ENCODE results near the gene SLC34A1.

SLC34A1 gene

DNA sequence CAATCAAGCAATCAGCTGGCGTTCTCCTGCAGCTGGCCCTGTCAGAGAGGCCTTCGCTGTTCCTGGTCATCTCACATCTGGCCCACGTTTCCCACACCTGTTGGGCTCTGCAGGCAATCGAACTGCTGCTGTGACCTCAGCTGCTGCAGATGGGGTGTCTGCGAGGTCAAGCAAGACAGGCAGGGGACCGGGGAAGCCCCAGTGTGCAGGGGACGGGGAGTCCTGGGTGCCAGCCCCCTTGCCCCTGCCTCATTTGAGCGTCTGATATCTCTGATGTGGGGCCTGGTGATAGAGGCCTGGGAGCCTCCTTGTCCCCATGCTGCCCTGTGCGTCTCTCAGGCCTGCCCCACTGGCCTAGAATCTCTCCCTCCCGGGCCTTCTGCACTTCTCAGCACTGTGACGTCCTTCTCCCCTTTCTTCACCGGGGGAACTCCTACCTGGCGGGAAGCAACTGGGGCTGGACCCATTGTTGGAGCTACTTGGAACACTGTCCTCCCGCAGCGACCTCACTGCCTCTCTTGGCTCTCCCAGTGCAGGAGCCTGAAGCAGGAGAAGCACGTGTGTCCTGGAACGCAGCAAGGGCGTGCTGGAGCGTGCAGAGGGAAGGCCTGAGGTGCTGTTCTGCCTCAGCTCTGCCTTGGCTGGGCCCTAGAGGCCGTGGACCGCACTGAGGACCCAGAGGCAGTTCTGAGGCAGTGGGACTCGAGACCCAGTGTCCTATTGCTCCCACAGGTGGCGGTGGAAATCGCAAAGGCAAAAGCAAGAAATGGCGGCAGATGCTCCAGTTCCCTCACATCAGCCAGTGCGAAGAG lies 46.1 kb downstream of the SLC34A1 start:
- DNase-seq, result no peak

DNA sequence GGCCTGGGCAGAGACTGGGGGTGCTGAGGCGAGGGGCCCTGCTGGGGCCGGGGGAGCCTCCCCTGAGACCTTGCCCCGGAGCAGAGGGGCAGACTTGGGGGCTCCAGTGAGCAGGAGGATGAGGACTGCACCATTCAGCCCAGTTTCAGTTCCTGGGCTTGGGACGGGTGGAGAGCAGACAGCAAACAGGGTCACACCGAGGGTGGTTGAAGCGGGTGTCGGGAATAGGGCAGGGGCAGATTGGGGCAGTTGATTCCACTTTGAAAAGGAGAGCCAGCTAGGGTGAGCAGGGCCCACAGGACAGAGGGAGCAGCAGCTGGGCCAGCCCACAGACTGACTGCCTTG lies 46.7 kb downstream of the SLC34A1 start:
- DNase-seq, result no peak

DNA sequence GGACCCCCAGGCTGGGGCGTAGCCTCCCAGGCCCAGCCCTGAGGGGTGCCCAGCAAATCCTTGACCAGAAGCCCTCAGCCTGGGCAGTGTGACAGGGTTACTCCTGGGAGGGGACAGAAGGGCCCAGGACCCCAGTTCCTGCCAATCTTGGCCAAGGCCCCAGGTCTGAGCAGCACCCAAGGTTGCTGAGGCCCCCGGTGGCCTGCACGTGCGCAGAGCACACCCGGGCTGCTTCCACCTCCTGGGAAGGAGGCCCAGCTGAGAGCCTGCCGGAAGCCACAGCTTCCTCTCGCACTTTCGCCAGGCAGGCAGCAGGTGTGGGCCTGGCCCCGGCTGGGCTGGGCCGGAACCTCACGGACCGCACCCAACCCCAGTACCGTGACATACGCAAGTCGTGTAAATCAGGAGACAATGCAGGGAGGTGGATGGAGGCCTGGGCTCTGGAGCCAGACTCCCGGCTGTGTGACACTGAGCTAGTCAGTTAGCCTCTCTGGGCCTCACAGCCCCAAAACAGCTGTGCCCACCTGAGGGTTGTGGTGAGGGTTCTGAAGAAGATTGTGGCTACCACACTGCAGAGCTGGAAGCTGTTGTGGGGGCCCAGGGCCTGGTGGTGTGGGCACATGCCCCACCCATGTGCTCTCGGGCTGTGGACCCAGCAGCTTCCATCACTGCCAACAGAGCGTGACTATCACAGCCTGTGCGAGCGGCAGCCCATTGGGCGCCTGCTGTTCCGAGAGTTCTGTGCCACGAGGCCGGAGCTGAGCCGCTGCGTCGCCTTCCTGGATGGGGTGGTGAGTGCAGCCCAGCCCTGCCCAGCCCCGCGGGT lies 47.3 kb downstream of the SLC34A1 start:
- DNase-seq, result peak in 6 of 51 donors; percentile 11 to 32 (median 20)

DNA sequence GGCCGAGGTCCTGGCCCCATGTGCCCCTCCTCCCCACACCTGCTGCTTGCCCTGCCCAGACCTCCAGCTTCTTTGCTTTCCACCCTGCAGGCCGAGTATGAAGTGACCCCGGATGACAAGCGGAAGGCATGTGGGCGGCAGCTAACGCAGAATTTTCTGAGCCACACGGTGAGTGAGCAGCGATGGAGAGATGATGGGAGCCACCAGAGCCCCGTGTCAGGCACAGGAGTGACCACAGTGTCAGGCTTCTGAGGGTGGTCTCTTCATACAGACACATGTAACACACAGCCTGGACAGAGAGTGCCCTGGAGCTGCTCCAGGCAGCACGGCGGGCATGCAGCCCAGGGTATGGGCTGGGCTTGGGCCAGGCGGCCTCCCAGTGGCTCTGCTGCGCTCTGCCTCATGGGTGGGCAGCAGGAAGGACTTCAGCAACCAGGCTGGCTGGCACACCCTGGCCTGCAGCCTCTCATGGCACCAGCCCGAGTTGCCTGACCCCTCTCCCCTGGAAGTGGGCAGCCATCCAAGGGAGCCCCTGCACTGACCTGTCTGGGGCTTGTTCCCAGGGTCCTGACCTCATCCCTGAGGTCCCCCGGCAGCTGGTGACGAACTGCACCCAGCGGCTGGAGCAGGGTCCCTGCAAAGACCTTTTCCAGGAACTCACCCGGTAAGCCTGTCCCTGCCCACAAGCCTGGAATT lies 48.1 kb downstream of the SLC34A1 start:
- DNase-seq, result peak in 30 of 51 donors; percentile 9 to 69 (median 43)

DNA sequence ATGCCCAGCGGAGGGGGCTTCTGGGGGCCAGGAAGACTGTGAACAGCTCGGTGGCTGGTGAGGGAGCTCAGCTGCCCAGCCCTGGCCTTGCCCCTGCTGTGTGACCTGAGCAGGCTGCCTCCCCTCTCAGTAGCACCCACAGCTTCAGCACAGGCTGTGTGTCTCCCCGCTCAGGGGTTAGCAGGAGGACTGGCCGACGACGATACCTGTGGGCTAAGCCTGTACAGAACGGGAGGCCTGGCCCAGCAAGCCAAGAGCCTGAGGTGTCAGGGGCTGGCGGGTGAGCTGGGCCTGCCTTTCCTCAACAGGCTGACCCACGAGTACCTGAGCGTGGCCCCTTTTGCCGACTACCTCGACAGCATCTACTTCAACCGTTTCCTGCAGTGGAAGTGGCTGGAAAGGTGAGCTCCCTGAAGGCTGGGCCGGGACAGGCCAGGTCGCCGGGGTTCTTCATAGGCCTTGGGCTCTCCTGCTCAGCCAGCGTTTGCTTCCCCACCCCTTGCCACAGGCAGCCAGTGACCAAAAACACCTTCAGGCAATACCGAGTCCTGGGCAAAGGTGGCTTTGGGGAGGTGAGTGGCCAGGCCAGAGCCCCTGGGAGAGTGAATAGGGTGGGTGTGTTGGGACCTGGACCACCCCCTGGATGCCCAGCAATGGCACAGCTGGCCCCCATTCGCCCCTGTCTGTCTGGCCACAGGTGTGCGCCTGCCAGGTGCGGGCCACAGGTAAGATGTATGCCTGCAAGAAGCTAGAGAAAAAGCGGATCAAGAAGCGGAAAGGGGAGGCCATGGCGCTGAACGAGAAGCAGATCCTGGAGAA lies 48.8 kb downstream of the SLC34A1 start:
- no peak for DNase-seq

DNA sequence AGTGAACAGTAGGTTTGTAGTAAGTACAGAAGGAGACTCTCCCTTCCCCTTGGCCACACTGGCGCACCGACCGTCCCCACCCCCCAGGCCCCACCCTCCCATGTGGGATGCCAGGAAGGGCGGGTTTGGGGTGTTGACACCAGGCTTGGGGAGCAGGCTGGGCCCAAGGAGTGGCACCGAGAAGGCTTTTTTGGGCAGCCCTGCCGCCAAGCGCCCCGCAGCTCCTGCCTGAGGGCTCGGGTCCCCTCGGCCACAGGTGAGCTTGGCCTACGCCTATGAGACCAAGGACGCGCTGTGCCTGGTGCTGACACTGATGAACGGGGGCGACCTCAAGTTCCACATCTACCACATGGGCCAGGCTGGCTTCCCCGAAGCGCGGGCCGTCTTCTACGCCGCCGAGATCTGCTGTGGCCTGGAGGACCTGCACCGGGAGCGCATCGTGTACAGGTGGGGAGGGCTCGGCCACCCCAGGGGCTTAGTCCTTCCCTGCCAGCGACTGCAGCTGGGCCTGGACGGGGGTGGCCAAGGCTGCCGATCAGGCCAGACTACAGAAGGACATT lies 49.5 kb downstream of the SLC34A1 start:
- no peak for DNase-seq

DNA sequence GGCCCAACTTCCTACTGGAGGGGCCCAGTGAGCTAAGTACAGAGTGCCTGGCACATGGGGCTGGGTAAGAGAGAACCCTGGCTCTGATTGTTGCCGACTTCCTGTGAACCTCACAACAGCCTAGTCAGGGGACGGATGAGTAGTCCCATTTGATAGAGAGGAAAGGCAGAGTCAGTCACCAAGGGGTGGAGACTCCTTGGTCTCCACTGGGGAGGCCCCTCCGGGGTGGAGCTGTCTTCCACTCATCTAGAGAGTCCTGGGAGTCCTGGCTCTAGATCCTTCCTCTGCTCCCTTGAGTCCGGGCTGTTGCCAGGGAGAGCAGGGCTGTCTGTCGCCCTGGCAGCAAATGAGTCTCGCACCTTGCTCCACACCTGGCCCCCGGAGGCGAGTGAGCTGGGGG lies 50.2 kb downstream of the SLC34A1 start:
- no peak for DNase-seq

DNA sequence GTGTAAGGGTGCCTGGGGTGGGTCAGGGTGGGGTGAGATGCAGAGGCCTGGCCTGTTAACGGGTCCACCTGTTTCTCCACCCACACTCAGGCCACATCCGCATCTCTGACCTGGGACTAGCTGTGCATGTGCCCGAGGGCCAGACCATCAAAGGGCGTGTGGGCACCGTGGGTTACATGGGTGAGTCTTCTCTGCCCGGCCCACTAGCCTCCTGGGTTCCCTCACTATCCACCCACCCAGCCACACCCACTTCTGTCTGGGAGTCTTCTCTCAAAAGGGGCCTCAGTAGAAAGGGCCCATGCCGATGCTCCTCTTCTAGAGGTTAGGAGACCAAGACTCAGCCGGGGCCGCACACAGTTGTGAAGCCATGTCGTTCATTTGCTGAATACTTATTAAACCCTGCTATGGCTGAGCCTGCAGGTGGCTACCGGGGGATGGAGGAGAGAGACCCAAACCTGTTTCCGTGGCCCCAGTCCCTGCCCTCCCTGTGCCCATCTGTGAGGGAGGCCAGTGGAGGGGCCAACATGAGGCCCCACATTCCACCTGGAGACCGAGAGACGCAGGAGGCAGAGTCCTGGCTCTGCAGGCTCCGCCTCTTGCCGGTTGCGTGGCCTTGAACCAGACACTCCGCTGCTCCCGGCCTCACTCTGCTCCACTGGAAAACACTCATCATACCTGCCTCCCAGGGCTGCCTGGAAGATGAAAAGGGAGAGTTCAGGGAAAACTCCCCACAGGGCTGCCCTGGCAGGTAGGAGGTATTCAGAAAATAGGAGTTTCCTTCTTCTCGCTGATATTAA lies 50.9 kb downstream of the SLC34A1 start:
- no peak for DNase-seq

DNA sequence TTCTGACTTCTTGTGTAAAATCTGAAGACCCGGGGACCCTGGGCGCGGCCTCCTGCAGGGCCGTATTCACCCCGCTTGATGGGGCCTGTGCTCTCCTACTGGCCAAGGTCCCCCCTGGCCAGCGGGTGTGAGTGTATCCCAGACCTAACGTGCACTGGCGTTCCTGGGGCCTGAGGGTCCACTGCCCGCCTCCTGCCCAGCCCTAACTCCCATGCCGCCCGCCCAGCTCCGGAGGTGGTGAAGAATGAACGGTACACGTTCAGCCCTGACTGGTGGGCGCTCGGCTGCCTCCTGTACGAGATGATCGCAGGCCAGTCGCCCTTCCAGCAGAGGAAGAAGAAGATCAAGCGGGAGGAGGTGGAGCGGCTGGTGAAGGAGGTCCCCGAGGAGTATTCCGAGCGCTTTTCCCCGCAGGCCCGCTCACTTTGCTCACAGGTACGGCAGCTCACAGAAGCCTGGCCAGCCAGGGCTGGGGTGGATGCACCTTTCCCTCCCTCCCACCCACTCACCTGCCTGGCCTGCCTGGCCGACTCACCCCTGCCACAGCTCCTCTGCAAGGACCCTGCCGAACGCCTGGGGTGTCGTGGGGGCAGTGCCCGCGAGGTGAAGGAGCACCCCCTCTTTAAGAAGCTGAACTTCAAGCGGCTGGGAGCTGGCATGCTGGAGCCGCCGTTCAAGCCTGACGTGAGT lies 51.8 kb downstream of the SLC34A1 start:
- no peak for DNase-seq

DNA sequence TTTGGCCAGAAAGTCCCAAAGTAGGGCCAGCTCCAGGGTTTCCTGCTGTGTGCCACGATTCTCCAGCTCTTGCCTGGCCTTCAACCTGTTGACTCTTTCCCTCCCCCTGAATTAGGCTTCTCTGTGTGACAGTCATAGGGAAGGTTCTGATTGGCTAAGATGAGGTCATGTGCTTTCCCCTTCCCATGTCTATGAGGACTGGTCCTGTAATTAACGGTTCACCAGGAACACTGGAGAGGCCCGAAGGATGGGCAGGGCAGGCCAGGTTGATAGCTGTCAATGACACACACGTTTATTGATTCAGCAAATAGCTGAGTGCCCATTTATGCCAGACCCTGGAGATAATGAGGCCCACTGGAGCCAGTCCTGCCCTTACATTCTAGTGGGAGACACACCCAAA lies 53.4 kb downstream of the SLC34A1 start:
- DNase-seq, result no peak

DNA sequence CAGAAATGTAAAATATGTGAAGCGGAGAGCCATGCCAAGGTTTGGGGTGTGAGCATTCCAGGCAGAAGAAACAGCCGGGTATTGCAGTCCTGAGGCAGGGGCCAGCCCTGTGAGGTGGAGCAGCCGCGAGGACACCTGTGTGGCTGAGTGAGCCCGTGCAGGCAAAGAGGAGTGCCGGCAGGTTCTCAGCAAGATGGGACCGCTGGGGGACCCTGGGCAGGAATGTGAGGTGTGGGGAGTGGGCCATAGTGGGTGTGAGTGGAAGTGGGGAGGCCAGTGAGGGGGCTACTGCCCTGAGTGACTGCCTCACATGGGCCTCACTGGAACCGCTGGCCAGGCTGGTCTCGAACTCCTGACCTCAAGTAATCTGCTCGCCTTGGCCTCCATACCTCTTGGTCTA lies 54.2 kb downstream of the SLC34A1 start:
- DNase-seq, result no peak

DNA sequence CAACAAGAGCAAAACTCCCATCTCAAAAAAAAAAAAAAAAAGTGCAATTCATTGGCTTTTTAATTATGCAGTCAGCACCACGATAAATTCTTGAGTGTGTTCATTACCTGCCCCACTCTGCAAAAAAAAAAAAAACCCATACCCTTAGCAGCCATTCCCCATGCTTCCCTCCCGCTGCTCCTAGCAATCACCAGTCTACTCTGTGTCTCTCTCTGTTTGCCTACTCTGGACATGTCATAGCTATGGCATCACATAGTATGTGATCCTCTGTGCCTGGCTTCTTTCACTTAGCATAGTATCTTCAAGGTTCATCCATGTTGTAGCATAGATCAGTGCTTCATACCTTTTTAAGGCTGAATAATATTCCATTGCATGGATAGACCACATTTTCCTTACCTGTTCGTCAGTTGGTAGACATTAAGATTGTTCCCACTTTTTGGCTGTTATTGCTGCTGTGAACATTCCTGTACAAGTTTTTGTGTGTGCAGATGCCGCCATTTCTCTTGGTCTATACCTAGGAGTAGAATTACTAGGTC lies 55.4 kb downstream of the SLC34A1 start:
- DNase-seq, result no peak

DNA sequence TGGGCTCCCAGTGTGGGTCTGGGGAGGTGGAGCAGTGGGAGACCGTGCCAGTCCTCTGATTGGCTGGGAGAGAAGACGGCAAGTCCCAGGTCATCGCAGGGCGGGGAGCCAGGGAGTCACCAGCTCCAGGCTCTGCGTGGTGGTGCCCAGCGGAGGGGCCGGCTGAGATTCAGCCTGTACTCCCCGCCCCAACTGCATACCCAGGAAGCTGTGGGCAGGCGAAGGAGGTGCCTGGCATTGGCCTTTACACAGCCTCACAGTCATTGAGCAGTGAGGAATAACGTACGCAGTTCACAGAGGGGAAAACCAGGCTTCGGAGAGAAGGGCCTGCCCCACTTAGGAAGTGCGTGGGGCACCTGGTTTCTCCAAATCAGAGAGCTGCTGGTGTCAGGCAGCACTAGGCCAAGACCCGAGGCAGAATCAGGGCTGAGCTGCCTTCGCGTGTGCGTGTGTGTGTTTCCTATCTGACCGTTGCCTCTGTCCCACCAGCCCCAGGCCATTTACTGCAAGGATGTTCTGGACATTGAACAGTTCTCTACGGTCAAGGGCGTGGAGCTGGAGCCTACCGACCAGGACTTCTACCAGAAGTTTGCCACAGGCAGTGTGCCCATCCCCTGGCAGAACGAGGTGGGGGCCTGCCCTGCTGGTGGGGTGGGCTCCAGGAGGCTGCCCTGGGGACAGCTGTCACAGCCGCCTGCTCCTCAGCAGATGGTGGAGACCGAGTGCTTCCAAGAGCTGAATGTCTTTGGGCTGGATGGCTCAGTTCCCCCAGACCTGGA lies 56.2 kb downstream of the SLC34A1 start:
- DNase-seq, result no peak

DNA sequence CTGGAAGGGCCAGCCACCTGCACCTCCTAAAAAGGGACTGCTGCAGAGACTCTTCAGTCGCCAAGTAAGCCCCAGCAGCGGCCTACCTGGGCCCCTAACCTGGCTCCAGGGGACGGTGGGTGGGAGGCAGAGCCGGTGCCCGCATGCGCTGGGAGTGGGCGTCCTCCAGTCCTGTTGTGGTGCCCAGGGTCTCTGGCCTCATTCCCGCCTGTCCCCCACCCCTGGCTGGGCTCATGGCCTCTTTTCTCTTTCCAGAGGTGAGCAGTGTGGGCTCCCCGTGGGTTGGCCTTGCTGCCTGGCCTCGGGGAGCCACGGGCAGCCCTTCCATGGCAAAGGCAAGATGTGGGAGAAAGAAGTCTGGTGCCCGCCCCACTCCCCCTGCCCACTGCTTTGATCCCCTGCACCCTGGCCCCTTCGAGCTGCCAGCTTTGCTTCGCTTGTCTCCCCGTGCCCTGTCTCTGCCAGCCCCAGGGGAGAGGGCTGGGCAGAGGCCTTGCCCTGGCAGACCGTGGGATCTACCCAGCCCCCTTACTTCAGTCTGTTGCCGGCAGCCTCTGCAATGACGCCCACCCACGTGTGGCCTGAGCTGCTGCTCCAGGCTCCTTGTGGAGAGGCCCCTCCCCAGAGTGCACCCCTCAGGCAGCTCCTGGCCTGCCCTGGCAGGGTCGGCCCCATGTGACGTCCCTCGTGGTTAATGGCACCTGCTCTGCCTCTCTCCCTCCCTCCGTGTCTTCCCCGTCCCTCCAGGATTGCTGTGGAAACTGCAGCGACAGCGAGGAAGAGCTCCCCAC lies 57.0 kb downstream of the SLC34A1 start:
- DNase-seq, result no peak

DNA sequence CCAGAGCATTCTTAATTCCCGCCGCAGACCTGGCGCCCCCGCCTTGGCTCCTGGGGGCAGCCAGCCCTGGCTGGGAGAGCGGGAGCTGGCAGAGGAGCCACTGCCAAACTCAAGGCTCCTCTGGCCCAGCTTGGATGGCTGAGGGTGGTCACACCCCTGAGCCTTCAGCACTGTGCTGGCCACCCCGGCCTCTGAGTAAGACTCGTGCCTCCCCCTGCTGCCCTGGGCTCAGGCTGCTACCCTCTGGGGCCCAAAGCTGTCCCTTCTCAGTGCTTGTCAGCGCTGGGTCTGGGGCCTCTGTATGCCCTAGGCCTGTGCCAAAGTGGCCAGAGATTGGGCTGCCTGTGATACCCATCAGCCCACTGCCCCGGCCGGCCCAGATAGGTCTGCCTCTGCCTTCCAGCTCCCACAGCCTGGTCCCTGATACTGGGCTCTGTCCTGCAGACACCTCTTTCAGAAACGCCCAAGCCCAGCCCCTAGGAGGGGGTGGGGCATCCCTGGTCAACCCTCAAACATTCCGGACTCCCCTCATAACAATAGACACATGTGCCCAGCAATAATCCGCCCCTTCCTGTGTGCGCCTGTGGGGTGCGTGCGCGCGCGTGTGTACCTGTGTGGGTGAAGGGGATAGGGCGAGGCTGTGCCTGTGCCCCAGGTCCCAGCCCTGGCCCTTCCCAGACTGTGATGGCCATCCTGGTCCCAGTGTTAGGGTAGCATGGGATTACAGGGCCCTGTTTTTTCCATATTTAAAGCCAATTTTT lies 58.0 kb downstream of the SLC34A1 start:
- DNase-seq, result no peak

DNA sequence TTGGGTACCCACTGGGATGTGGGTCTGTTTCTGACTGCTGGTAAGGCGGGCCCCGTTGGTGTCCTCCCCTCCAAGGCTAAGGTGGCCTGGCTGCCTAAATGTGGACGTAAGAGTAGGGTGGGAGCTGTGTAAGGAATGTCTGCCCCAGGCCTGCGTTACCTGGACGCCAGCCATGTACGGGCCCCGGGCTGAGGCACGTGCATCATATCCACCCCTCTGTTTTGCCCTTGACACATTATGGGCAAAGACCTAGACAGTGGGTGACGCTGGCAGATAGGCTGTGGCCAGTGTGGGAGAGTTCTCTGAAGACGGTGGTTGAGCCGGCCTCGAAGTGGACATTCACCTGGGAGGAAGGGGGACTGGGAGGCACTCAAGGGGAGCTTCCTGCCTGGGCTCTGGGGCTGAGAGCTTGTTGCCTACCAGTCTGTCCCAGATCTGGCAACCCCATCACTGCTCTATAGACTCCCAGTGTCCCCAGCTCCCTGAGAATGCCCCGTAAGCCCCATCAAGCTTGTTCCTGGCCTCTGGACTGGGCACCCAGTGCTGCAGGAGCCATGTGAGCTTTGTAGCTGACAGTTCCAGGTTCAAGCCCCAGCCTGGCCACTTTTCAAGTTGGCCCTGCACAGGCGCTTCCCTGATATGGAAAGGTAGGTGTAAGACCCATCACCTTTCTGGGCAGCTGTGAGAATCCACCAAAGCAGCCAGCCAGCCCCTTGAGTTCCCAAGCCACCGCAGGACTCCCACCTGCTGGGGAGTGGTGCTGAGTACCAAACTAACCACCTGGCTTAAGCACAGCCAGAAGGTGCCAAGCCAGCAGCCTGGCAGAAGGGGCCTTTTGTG lies 59.1 kb downstream of the SLC34A1 start:
- no peak for DNase-seq

All from hypothalamus (tissue), 51 donors.